OCI-LY3 (cell line): Measurements from ENCODE around the gene XRCC4.
"Not testable (repeated sequence)": the region's sequence is repeated elsewhere in the genome, so short reads cannot be mapped to it uniquely, and the experiment has no call there.

Experiments used
- H2AFZ ChIP-seq: fragments of 200-600, 300-600 bp; shearing (Covaris generic); 2 replicates; pipeline ENCODE4 v1.6.0; 2014; ENCODE audit warnings: antibody characterized with exemption, low read depth, low read length
- H3K27ac ChIP-seq: fragments of 200-600, 300-600 bp; sonication (generic); 2 replicates; pipeline ENCODE4 v1.5.1; 2014; ENCODE audit warnings: mild to moderate bottlenecking, low read length, moderate library complexity, mixed read lengths
- H3K27me3 ChIP-seq: fragments of 200-600, 300-600 bp; sonication (generic); 2 replicates; pipeline ENCODE4 v1.6.1; 2014; ENCODE audit warnings: low read depth, low read length, mixed read lengths
- H3K36me3 ChIP-seq: fragments of 200-600, 300-600 bp; sonication (generic); replicated peaks from 2 replicates; pipeline ENCODE3; 2014; ENCODE audit warnings: low read depth, low read length, mixed read lengths
- H3K4me1 ChIP-seq: fragments of 300-600, 200-600 bp; sonication (generic); 2 replicates; pipeline ENCODE4 v1.6.1; 2014; ENCODE audit warnings: low read length, mixed read lengths
- H3K4me2 ChIP-seq: fragments of 200-600, 300-600 bp; sonication (generic); 2 replicates; pipeline ENCODE4 v1.6.1; 2014; ENCODE audit warnings: low read length, mixed read lengths
- H3K4me3 ChIP-seq: fragments of 300-600, 200-600 bp; sonication (generic); 2 replicates; pipeline ENCODE4 v1.5.1; 2014; ENCODE audit warnings: antibody characterized with exemption, mild to moderate bottlenecking, low read length, moderate library complexity
- H3K79me2 ChIP-seq: fragments of 300-600, 200-600 bp; shearing (Covaris generic); 2 replicates; pipeline ENCODE4 v1.6.1; 2014; ENCODE audit warnings: mild to moderate bottlenecking, low read length, mixed read lengths
- H3K9ac ChIP-seq: fragments of 300-600, 200-600 bp; shearing (Covaris generic); 2 replicates; pipeline ENCODE4 v1.6.0; 2014; ENCODE audit warnings: mild to moderate bottlenecking, low read length, moderate library complexity
- H3K9me3 ChIP-seq: fragments of 200-600, 300-600 bp; shearing (Covaris generic); 2 replicates; pipeline ENCODE4 v1.6.1; 2014; ENCODE audit warnings: low read length, mixed read lengths; ENCODE audit not compliant: insufficient read depth
- H4K20me1 ChIP-seq: fragments of 200-600, 300-600 bp; sonication (generic); 2 replicates; pipeline ENCODE4 v1.6.1; 2016; ENCODE audit warnings: low read length, mixed read lengths; ENCODE audit not compliant: insufficient read depth
- CTCF ChIP-seq: fragments of 200-600, 300-600 bp; sonication (generic); IDR thresholded peaks from 2 replicates; pipeline ENCODE4 v1.5.1; 2014; ENCODE audit warnings: antibody characterized with exemption, low read length, low read depth
- EZH2phosphoT487 ChIP-seq: fragments of 200-600 bp; shearing (Covaris generic); IDR thresholded peaks from 2 replicates; pipeline ENCODE4 v1.6.1; 2018; ENCODE audit warnings: antibody characterized with exemption, mixed run types, low read depth

The XRCC4 gene

GRCh38 chr5:83148370-83148769, 71.0 kb downstream of the XRCC4 start:
- TF ChIP-seq EZH2phosphoT487 (no peak), CTCF (no peak)
- H3K4me1 ChIP-seq = no peaks in the 10 kb centered on the region
- no peak overlapping the region for H3K4me3 ChIP-seq
- H3K9ac ChIP-seq = no peak overlapping the region
- H4K20me1 ChIP-seq = no peaks in the 10 kb centered on the region
- no peak overlapping the region for H3K4me2 ChIP-seq
- H3K36me3 ChIP-seq = no peaks in the 10 kb centered on the region
- no peak overlapping the region for H2AFZ ChIP-seq
- no peaks in the 10 kb centered on the region for H3K27me3 ChIP-seq
- no peaks in the 10 kb centered on the region for H3K79me2 ChIP-seq
- H3K27ac ChIP-seq = no peak overlapping the region
- no peaks in the 10 kb centered on the region for H3K9me3 ChIP-seq

- TF ChIP-seq EZH2phosphoT487 (no peak), CTCF (no peak)
- no peak overlapping the region for H2AFZ ChIP-seq
These were observed 72.3 kb downstream of the XRCC4 start for GRCh38 chr5:83149671-83150070.

GRCh38 chr5:83151821-83152220, 74.5 kb downstream of the XRCC4 start:
- no peak for TF ChIP-seq CTCF
- no peak for TF ChIP-seq EZH2phosphoT487
- Histone ChIP-seq H3K79me2 (no peaks in the 10 kb centered on the region), H3K4me1 (no peaks in the 10 kb centered on the region)

More at GRCh38 chr5:83149671-83150070, 72.3 kb downstream of the XRCC4 start:
- Histone ChIP-seq H3K27ac (no peak overlapping the region), H3K9me3 (no peaks in the 10 kb centered on the region), H3K4me3 (no peak overlapping the region), H3K9ac (no peak overlapping the region), H3K4me2 (no peak overlapping the region), H3K27me3 (no peaks in the 10 kb centered on the region), H3K79me2 (no peaks in the 10 kb centered on the region), H3K36me3 (no peaks in the 10 kb centered on the region), H4K20me1 (no peaks in the 10 kb centered on the region), H3K4me1 (no peaks in the 10 kb centered on the region)

GRCh38 chr5:83152996-83153395, 75.6 kb downstream of the XRCC4 start:
- H3K36me3 ChIP-seq, H3K9me3 ChIP-seq, H3K27ac ChIP-seq, H3K79me2 ChIP-seq, H2AFZ ChIP-seq, H3K9ac ChIP-seq, H4K20me1 ChIP-seq, H3K27me3 ChIP-seq, H3K4me1 ChIP-seq, H3K4me2 ChIP-seq, H3K4me3 ChIP-seq: not testable (repeated sequence)

More at GRCh38 chr5:83151821-83152220, 74.5 kb downstream of the XRCC4 start:
- Histone ChIP-seq H4K20me1 (no peaks in the 10 kb centered on the region), H3K9me3 (no peaks in the 10 kb centered on the region), H2AFZ (no peak overlapping the region), H3K9ac (no peak overlapping the region), H3K27me3 (no peaks in the 10 kb centered on the region), H3K27ac (no peak overlapping the region), H3K4me2 (no peak overlapping the region), H3K4me3 (no peak overlapping the region), H3K36me3 (no peaks in the 10 kb centered on the region)

GRCh38 chr5:83156001-83156400, 78.7 kb downstream of the XRCC4 start:
- Histone ChIP-seq H3K79me2 (no peaks in the 10 kb centered on the region), H3K4me1 (no peaks in the 10 kb centered on the region), H3K9me3 (no peaks in the 10 kb centered on the region), H3K27me3 (no peaks in the 10 kb centered on the region), H3K9ac (no peak overlapping the region), H3K4me3 (no peak overlapping the region), H2AFZ (no peak overlapping the region), H3K4me2 (no peak overlapping the region), H3K36me3 (no peaks in the 10 kb centered on the region), H4K20me1 (no peaks in the 10 kb centered on the region), H3K27ac (no peak overlapping the region)
- no peak for TF ChIP-seq CTCF
- no peak for TF ChIP-seq EZH2phosphoT487
